ENCODE data around the gene MTCH1. TPM values are rescaled to one million over a fixed set of nuclear protein-coding genes. Genes with fewer than 3 reads are reported as not detected.

The MTCH1 gene
- polyA plus RNA-seq, 1 donor: 126 TPM

DNA sequence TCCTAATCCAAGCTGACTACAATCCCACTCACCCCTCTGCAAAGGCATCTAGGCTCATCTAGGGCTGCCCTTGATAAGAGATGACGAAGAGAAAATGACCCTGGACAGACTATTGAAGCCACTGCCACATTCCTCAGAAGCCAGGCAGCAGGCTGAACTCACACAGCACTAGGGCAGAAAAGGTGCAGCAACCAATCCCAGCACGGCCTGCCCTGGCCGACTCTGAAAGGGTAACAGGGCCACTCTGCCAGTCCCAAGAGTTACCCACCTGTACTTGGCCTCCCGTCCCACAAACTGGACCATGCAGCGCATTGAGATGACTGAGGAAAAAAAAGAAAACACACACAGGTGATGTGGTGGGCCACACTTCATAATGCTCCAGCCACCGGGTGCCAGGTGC lies 9.1 kb downstream of the MTCH1 start:
- no peaks in the 10 kb centered on the region for H3K27me3 ChIP-seq (ENCODE audit: control insufficient read depth, insufficient read depth, low read length)
- H3K36me3 ChIP-seq (ENCODE audit: control insufficient read depth, insufficient read depth, low read length): peaks cover 74% of the 10 kb centered on the region
- no peaks in the 10 kb centered on the region for H3K9me3 ChIP-seq (ENCODE audit: control insufficient read depth, low read depth, low read length)
- no peak overlapping the region for H3K27ac ChIP-seq (ENCODE audit: low read length)
- no peak overlapping the region for H3K4me3 ChIP-seq (ENCODE audit: low read length)
- DNase-seq: no peak
- WGBS (ENCODE audit: insufficient coverage, low lambda C conversion rate): no CpG with 5 or more reads among the region's 6 CpGs
- no peaks in the 10 kb centered on the region for H3K4me1 ChIP-seq (ENCODE audit: control insufficient read depth, insufficient read depth, low read length)

DNA sequence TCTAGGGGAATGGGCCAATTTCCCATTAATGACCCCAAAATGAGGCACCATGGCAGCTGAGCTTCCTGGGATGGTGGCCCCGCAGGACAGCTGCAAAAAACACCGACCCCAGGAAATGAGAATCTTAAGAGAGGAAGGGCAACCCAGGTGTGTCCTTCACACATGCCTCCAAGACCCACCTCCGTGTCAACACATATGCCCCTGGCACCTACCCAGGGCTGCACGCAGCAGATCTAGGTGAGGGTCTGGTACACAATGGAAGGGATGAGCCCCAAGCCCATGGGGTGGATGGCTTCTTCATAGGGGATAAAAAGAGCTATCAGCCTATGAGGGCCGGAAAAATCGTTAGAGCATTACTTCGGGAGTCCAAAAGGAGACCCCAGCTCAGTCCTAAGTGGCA lies 9.5 kb downstream of the MTCH1 start:
- Histone ChIP-seq H3K4me1 (ENCODE audit: control insufficient read depth, insufficient read depth, low read length) (no peaks in the 10 kb centered on the region), H3K4me3 (ENCODE audit: low read length) (no peak overlapping the region), H3K36me3 (ENCODE audit: control insufficient read depth, insufficient read depth, low read length) (peaks cover 75% of the 10 kb centered on the region), H3K9me3 (ENCODE audit: control insufficient read depth, low read depth, low read length) (no peaks in the 10 kb centered on the region), H3K27ac (ENCODE audit: low read length) (no peak overlapping the region), H3K27me3 (ENCODE audit: control insufficient read depth, insufficient read depth, low read length) (no peaks in the 10 kb centered on the region)
- WGBS (ENCODE audit: insufficient coverage, low lambda C conversion rate): 100% methylated on average over 2 of the region's 7 CpGs
- DNase-seq: no peak

DNA sequence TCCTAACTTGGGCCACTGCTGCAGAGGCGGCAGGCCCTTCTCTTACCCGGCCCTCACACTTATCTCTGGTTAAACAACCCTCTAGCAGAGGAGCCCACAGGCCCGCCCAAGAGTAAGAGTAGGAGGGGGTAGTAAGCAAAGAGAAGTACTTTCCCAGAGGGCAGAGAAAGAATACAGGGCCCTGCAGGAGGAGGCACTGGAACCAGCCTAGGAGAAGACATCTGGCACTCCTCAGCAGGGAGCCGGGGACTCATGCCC lies 10.1 kb downstream of the MTCH1 start:
- H3K36me3 ChIP-seq (ENCODE audit: control insufficient read depth, insufficient read depth, low read length): peaks cover 76% of the 10 kb centered on the region
- WGBS (ENCODE audit: insufficient coverage, low lambda C conversion rate): no CpG with 5 or more reads among the region's 4 CpGs
- no peaks in the 10 kb centered on the region for H3K9me3 ChIP-seq (ENCODE audit: control insufficient read depth, low read depth, low read length)
- no peak overlapping the region for H3K27ac ChIP-seq (ENCODE audit: low read length)
- no peak for DNase-seq
- no peaks in the 10 kb centered on the region for H3K4me1 ChIP-seq (ENCODE audit: control insufficient read depth, insufficient read depth, low read length)
- H3K27me3 ChIP-seq (ENCODE audit: control insufficient read depth, insufficient read depth, low read length): no peaks in the 10 kb centered on the region
- no peak overlapping the region for H3K4me3 ChIP-seq (ENCODE audit: low read length)

DNA sequence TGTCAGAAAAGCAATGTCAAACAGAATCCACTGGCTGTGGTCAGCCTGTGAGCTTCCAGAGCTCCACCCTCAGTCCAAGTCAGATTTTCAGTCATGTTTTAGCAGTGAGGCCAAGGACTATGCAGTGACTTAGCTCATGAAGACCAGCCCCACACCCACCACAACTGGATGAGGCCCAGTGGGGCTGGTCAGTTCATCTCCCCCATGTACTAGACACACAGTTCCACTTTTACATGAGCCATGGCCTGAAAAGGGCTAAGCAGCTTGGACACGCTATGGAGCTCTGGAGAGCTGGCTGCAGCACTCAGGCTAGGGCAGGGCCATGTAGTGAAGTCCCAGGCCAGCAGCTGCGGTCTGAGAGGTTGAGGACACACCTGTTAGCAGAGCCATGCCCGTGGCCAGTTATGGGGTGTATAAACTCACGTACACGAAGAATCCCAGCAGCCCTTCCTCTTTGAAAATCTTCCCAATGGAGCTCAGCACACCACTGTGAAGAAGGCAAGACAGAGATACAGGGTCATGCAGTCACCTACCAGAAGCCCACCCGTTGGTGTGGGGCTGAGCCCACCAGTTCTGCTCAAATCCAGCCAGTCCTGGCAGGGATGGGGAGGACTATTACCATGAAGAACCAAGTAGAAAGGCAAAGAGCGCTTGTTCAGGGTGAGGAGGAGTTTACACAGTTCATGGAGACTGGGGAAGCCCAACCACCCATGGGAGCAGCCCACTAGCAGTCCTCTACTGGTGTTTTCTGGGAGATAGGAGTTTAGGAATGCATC lies 10.6 kb downstream of the MTCH1 start:
- no peak for DNase-seq
- peaks cover 78% of the 10 kb centered on the region for H3K36me3 ChIP-seq (ENCODE audit: control insufficient read depth, insufficient read depth, low read length)
- no peak overlapping the region for H3K27ac ChIP-seq (ENCODE audit: low read length)
- no peaks in the 10 kb centered on the region for H3K4me1 ChIP-seq (ENCODE audit: control insufficient read depth, insufficient read depth, low read length)
- no peak overlapping the region for H3K4me3 ChIP-seq (ENCODE audit: low read length)
- no CpG with 5 or more reads among the region's 7 CpGs for WGBS (ENCODE audit: insufficient coverage, low lambda C conversion rate)
- H3K27me3 ChIP-seq (ENCODE audit: control insufficient read depth, insufficient read depth, low read length): no peaks in the 10 kb centered on the region
- H3K9me3 ChIP-seq (ENCODE audit: control insufficient read depth, low read depth, low read length): no peaks in the 10 kb centered on the region

DNA sequence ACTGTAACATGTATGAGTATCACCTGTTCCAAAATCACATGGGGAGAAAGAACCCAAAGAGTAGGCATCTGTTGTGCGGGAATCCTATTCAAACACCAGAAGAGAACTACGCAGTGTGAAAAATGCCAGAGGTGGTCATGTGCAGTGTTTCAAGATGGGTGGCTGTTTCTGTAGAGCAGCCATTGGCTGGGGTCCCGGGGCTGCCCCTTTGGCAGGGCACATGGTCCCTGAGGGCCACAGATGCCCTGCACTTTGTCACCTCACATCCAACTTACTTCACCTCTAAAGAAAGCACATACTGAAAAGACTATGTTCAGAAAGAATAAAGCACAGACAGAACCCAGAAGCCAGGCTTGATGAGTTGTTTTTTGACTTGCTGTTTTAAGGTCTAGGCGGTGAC lies 12.3 kb downstream of the MTCH1 start:
- H3K27me3 ChIP-seq (ENCODE audit: control insufficient read depth, insufficient read depth, low read length): no peaks in the 10 kb centered on the region
- no peak overlapping the region for H3K4me3 ChIP-seq (ENCODE audit: low read length)
- H3K9me3 ChIP-seq (ENCODE audit: control insufficient read depth, low read depth, low read length): no peaks in the 10 kb centered on the region
- no peak overlapping the region for H3K27ac ChIP-seq (ENCODE audit: low read length)
- no peak for DNase-seq
- H3K36me3 ChIP-seq (ENCODE audit: control insufficient read depth, insufficient read depth, low read length): peaks cover 96% of the 10 kb centered on the region
- H3K4me1 ChIP-seq (ENCODE audit: control insufficient read depth, insufficient read depth, low read length): no peaks in the 10 kb centered on the region
- WGBS (ENCODE audit: insufficient coverage, low lambda C conversion rate): 100% methylated on average over 1 of the region's 4 CpGs

DNA sequence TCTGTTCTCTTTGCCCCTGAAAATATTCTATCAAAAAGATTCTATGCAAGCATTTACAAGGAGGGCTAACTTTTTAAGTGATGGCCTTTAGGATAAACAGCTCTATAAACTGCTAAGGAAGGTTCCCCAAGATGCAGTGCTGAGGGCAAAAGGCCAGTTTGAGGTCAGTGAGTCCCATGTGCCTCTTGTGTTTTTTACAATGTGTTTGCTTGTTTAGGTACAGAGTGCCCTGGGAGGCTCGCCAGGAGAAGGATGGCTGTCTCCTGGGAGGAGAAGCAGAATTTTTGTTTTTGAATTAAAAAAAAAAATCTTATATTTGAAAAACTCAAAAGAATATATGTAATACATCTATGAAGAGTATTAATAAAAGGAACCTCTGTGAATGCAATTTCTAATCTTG lies 12.8 kb downstream of the MTCH1 start:
- no peaks in the 10 kb centered on the region for H3K4me1 ChIP-seq (ENCODE audit: control insufficient read depth, insufficient read depth, low read length)
- no peak overlapping the region for H3K4me3 ChIP-seq (ENCODE audit: low read length)
- no peak overlapping the region for H3K27ac ChIP-seq (ENCODE audit: low read length)
- peaks cover 96% of the 10 kb centered on the region for H3K36me3 ChIP-seq (ENCODE audit: control insufficient read depth, insufficient read depth, low read length)
- H3K27me3 ChIP-seq (ENCODE audit: control insufficient read depth, insufficient read depth, low read length): no peaks in the 10 kb centered on the region
- no peaks in the 10 kb centered on the region for H3K9me3 ChIP-seq (ENCODE audit: control insufficient read depth, low read depth, low read length)
- DNase-seq: no peak
- no CpG with 5 or more reads among the region's 1 CpG for WGBS (ENCODE audit: insufficient coverage, low lambda C conversion rate)

DNA sequence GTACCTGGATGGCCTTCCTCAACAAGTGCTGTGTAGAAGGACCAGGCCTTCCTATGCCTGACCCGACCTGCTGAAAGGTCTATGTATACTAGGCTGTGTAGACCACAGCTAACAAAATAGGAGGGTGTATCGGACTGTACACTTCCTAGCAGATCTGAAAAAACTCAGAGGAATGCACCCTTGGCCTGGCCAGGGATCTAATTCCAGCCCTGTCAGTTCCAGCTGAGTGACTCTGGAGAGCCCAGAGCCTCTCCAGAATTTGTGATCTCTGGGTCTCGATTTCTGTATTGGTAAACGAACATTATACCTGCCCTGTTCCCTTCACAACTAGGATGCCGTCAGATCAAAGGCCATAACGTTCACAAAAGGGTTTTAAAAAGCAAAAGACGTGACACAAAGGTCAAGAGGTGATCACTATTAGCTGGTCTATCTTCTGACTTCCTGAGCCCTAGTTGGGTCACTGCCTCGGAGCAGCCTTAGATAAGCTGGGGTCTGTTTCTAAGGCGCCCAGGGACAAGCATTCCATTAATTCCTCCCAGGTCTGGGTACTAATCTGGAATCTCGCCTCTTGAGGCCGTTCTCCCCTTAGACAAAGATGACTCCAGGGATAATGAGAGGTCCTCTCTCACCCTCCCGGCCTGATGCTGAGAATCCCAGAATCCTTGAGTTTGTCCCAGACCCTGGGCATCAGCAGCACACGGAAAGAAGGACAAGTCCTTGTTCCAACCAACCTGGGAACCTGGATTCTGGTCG lies 13.9 kb downstream of the MTCH1 start:
- H3K27ac ChIP-seq (ENCODE audit: low read length): no peak overlapping the region
- no CpG with 5 or more reads among the region's 14 CpGs for WGBS (ENCODE audit: insufficient coverage, low lambda C conversion rate)

DNA sequence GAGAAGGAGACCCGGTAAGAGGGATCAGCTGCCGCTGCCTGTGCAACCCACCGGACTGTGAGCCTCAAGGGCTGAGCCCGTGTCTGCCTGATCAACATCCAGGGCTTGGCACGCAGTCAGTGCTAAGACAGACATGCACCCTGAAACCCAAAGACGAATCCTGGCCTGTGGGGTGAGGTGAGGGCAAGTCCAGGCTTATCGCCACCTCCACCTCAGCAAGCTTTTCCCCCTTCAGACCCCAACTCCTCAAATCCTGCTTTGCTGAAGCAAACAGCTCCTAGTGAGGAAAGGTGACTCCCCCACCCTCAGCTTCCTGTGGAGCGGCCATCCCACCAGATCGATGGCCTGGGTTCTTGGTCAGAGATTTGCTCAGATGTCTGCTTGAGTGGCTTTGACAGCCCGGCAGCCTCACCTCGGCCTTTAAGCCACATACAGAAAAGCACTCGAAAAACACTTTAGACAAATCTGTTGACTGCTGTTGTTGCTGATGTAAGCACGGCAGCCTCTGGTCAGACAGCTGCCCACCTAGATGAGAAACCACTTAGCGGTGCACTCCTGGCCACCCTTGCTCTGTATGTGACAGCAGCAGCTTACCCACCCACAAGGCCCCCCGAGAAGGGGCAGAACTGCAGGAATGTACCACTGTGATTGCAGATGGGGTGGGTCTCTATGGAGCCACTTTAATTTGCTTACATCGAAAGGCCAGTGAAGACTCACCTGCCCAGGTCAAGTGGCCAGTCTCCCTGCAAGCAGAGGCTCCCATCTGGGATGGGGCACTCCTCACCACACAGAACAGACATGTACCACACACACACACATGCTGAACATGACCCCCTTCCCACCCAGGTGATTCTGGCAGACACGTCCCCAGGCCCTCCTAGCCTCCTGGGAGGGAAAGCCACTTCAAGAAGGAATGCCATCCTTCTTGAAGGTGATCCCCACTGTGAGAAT lies 14.8 kb downstream of the MTCH1 start:
- Histone ChIP-seq H3K27me3 (ENCODE audit: control insufficient read depth, insufficient read depth, low read length) (no peaks in the 10 kb centered on the region), H3K27ac (ENCODE audit: low read length) (no peak overlapping the region), H3K9me3 (ENCODE audit: control insufficient read depth, low read depth, low read length) (no peaks in the 10 kb centered on the region), H3K4me3 (ENCODE audit: low read length) (no peak overlapping the region), H3K36me3 (ENCODE audit: control insufficient read depth, insufficient read depth, low read length) (peaks cover 88% of the 10 kb centered on the region), H3K4me1 (ENCODE audit: control insufficient read depth, insufficient read depth, low read length) (peaks cover 7% of the 10 kb centered on the region)
- no peak for DNase-seq
- WGBS (ENCODE audit: insufficient coverage, low lambda C conversion rate): no CpG with 5 or more reads among the region's 17 CpGs

More for the DNA sequence above, 13.9 kb downstream of the MTCH1 start:
- Histone ChIP-seq H3K4me1 (ENCODE audit: control insufficient read depth, insufficient read depth, low read length) (peaks cover 1% of the 10 kb centered on the region), H3K4me3 (ENCODE audit: low read length) (no peak overlapping the region), H3K27me3 (ENCODE audit: control insufficient read depth, insufficient read depth, low read length) (no peaks in the 10 kb centered on the region), H3K36me3 (ENCODE audit: control insufficient read depth, insufficient read depth, low read length) (peaks cover 96% of the 10 kb centered on the region), H3K9me3 (ENCODE audit: control insufficient read depth, low read depth, low read length) (no peaks in the 10 kb centered on the region)
- no peak for DNase-seq

DNA sequence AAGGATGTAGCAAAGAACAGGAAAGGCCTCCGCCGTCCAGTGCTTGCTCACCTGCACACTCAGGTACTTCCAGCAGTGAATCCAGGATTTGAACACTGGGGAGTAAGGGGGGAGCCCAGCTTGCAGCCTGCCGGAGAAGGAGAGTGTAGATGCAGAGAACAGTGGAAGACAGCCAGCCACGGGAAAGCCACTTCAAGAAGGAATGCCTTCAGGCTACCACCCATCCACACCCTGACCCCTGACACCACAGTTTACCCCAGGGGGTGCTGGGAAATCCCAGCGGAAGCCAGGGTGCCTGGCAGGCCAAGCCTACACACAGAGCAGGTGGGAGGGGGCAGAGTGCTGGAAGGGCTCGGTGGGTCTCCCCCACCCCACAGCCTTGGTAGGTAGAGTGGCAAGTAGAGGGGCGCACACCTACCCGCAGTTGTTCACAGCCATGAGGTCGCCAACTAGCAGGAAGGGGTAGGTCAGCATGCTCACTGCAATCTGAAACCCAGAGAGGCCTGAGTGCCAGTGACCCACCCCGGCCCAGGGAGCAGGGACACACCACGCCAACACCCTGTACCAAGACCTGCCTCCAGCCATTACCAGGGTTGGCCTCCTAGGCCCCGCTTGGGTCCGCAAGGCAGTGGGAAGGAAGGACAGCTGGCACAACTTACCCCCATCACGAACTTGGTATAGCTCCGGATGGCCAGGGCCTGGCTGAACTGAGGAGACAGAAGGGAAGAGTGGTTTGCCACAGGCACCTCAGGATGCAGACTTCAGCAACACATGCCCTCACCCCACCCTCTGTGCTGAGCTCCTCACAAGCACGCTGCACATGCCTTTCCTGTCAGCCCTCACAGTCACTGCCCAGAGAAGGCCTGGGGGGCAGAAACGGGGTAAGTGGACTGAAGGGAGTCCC lies 15.8 kb downstream of the MTCH1 start:
- H3K27me3 ChIP-seq (ENCODE audit: control insufficient read depth, insufficient read depth, low read length): no peaks in the 10 kb centered on the region
- H3K9me3 ChIP-seq (ENCODE audit: control insufficient read depth, low read depth, low read length): no peaks in the 10 kb centered on the region
- no CpG with 5 or more reads among the region's 17 CpGs for WGBS (ENCODE audit: insufficient coverage, low lambda C conversion rate)
- DNase-seq: no peak
- peaks cover 79% of the 10 kb centered on the region for H3K36me3 ChIP-seq (ENCODE audit: control insufficient read depth, insufficient read depth, low read length)
- H3K4me3 ChIP-seq (ENCODE audit: low read length): no peak overlapping the region
- H3K4me1 ChIP-seq (ENCODE audit: control insufficient read depth, insufficient read depth, low read length): peaks cover 7% of the 10 kb centered on the region
- no peak overlapping the region for H3K27ac ChIP-seq (ENCODE audit: low read length)

Data from large intestine (tissue), 3 donors.